H1 (cell line): ENCODE measurements around the gene KLHDC1.
A peak's percentile ranks its signal among the peaks of the same experiment; 100 is the strongest.
"Not testable (repeated sequence)": the region's sequence is repeated elsewhere in the genome, so short reads cannot be mapped to it uniquely, and the experiment has no call there.

Source experiments
- ASH2L ChIP-seq: fragments of 200-600, 300-600 bp; sonication (generic); IDR thresholded peaks from one replicate; pipeline ENCODE4 v1.7.1; 2017; ENCODE audit warnings: low read length
- ATF3 ChIP-seq: IDR thresholded peaks from 2 replicates; pipeline ENCODE4 v1.6.1; 2011; ENCODE audit warnings: low read depth, mild to moderate bottlenecking, low read length; ENCODE audit not compliant: insufficient read depth
- CTCF ChIP-seq, 3 experiments: IDR thresholded peaks; 1 replicate in 2 of 3; 2 replicates in 1 of 3; pipeline versions ENCODE4 v1.5.1 to v1.6.1; 2011; ENCODE audit warnings: low read length in 3 of 3, mild to moderate bottlenecking in 3 of 3, inconsistent platforms in 2 of 3, low read depth in 1 of 3, moderate library complexity in 1 of 3; ENCODE audit not compliant: insufficient read depth in 1 of 3; ENCODE audit errors: control extremely low read depth in 1 of 3
- EZH2 ChIP-seq: fragments of 200-600 bp; sonication (generic); IDR thresholded peaks from 2 replicates; pipeline ENCODE4 v1.7.1; 2012; ENCODE audit warnings: low read depth, mild to moderate bottlenecking, moderate library complexity, low read length, inconsistent platforms; ENCODE audit not compliant: severe bottlenecking
- JUND ChIP-seq: IDR thresholded peaks from 2 replicates; pipeline ENCODE4 v1.6.1; 2011; ENCODE audit warnings: mild to moderate bottlenecking, improper control_type of control experiment, low read length
- PHF8 ChIP-seq: fragments of 200-600 bp; sonication (generic); conservative IDR thresholded peaks from 2 replicates; pipeline ENCODE4 v1.7.1; 2012; ENCODE audit warnings: low read depth, mild to moderate bottlenecking, inconsistent platforms, low read length, moderate library complexity
- POLR2AphosphoS5 ChIP-seq: IDR thresholded peaks from 2 replicates; pipeline ENCODE4 v1.6.1; 2011; ENCODE audit warnings: low read depth, low read length
- RAD21 ChIP-seq, 2 experiments: IDR thresholded peaks in 1 of 2; conservative IDR thresholded peaks in 1 of 2; 2 replicates each; pipeline ENCODE4 v1.6.1; 2011; ENCODE audit warnings: low read depth in 2 of 2, low read length in 2 of 2, improper control_type of control experiment in 1 of 2, inconsistent platforms in 1 of 2, mild to moderate bottlenecking in 1 of 2, moderate library complexity in 1 of 2
- RXRA ChIP-seq: IDR thresholded peaks from 2 replicates; pipeline ENCODE4 v1.6.1; 2011; ENCODE audit warnings: low read depth, mild to moderate bottlenecking, low read length, moderate library complexity; ENCODE audit not compliant: insufficient read depth

GRCh38 chr14:49721733-49722435 is 29.0 kb downstream of the KLHDC1 start:
- TF ChIP-seq CTCF (IDR thresholded peaks at IDR 0.05; ENCODE audit: control extremely low read depth in 1 of 3, insufficient read depth in 1 of 3, low read depth in 1 of 3, low read length in 3 of 3) (peak in 1 of 3 experiments; percentile 14; a peak in 2 of 4 replicates), RAD21 (IDR thresholded peaks at IDR 0.05 in 1 of 2, conservative IDR thresholded peaks at IDR 0.05 in 1 of 2; ENCODE audit: low read depth in 2 of 2, low read length in 2 of 2) (peak in 1 of 2 experiments; percentile 18; a peak in 2 of 4 replicates)
- not testable (repeated sequence) for TF ChIP-seq POLR2AphosphoS5, RXRA, EZH2, PHF8, JUND, ATF3, ASH2L
